Measurements from ENCODE around the gene KRTAP10-12. TPM values are rescaled to one million over a fixed set of nuclear protein-coding genes. Genes with fewer than 3 reads are reported as not detected.

The KRTAP10-12 gene
- total and polyA plus RNA-seq, 10 of the 15 experiments (the other 5 are each of a cell fraction or from before 2014, with no cell fraction given): not detected

GRCh38 chr21:44710756-44711326 lies 13.9 kb downstream of the KRTAP10-12 start:
- intact Hi-C loops (cut with micrococcal nuclease; ENCODE audit: unreplicated experiment): no loop called here
- H3K79me2 ChIP-seq (ENCODE audit: control insufficient read depth, insufficient read depth, low read length): no peaks in the 10 kb centered on the region
- FAIRE-seq: no peak
- no peak overlapping the region for H3K4me3 ChIP-seq
- no peaks in the 10 kb centered on the region for H3K36me3 ChIP-seq (ENCODE audit: control insufficient read depth in 2 of 2, insufficient read depth in 2 of 2, low read length in 1 of 2)
- no peaks in the 10 kb centered on the region for H4K20me1 ChIP-seq (ENCODE audit: control insufficient read depth, insufficient read depth)
- no peak for TF ChIP-seq HCFC1 (IDR thresholded peaks at IDR 0.05; ENCODE audit: low read length)
- TF ChIP-seq MYB (IDR thresholded peaks at IDR 0.05; ENCODE audit: borderline replicate concordance, low read depth, low read length): no peak
- no peak for TF ChIP-seq BMI1 (IDR thresholded peaks at IDR 0.05; ENCODE audit: borderline replicate concordance)
- no peak for TF ChIP-seq MTA2 (IDR thresholded peaks at IDR 0.05; ENCODE audit: low read depth)
- no peak overlapping the region for H3K4me2 ChIP-seq (ENCODE audit: control insufficient read depth, insufficient read depth)
- H3K4me1 ChIP-seq (ENCODE audit: control insufficient read depth, insufficient read depth, low read length): no peaks in the 10 kb centered on the region
- 11% methylated on average over 20 of the region's 20 CpGs for WGBS (ENCODE audit: insufficient coverage, insufficient replicate concordance, low lambda C conversion rate, missing lambda C conversion rate)
- peaks cover 12 to 18% of the 10 kb centered on the region in 2 experiments; a peak in 3 of 4 replicates for H3K27me3 ChIP-seq (replicated peaks in 1 of 2; ENCODE audit: control insufficient read depth in 2 of 2, insufficient read depth in 2 of 2, low read length in 1 of 2)
- no peak for DNase-seq (ENCODE audit: low read depth, low spot score)
- RAD21 ChIA-PET (ENCODE audit: unreplicated experiment): no interaction called here
- POLR2A ChIA-PET: no interaction called here
- no peak overlapping the region for H3K27ac ChIP-seq (ENCODE audit: control insufficient read depth, insufficient read depth)
- in situ Hi-C loops (cut with MboI): no loop called here
- no peak overlapping the region for H2AFZ ChIP-seq (ENCODE audit: control insufficient read depth, low read depth, low read length)
- BruUV-seq (replicated peaks): no TSS peak
- no peak for ATAC-seq
- SMC1A ChIA-PET (ENCODE audit: uncharacterized antibody, unreplicated experiment): no interaction called here
- CTCF ChIA-PET: interaction anchor here (1.6 kb wide), 1 partner anchor 83 kb away, joined by 5 read pairs; no protein-coding TSS in a partner anchor
- H3K9me3 ChIP-seq (replicated peaks; ENCODE audit: control insufficient read depth, insufficient read depth, low read length): peaks cover 6% of the 10 kb centered on the region; the same call in 1 of the 3 replicates
- H3K9ac ChIP-seq (ENCODE audit: control insufficient read depth, insufficient read depth, low read length): no peak overlapping the region

GRCh38 chr21:44711327-44712202 lies 14.6 kb downstream of the KRTAP10-12 start, which contains the start of gene TSPEAR:
TSPEAR (minus strand) TSS chr21:44711572; CDS start chr21:44711514, 58 bp downstream.
- BruUV-seq (replicated peaks): no TSS peak
- no peak within 1 kb of the TSS for H3K9ac ChIP-seq (ENCODE audit: control insufficient read depth, insufficient read depth, low read length)
- TF ChIP-seq ZBTB33 (IDR thresholded peaks at IDR 0.05): no peak
- TF ChIP-seq SREBF2 (IDR thresholded peaks at IDR 0.05; ENCODE audit: low read length): no peak
- peak; percentile 74 for TF ChIP-seq SUZ12 (IDR thresholded peaks at IDR 0.05; ENCODE audit: unreplicated experiment)
- no peaks in the 10 kb centered on the region for H3K4me1 ChIP-seq (ENCODE audit: control insufficient read depth, insufficient read depth, low read length)
- DNase-seq (ENCODE audit: low read depth, low spot score) (no peak), ATAC-seq (no peak), FAIRE-seq (no peak)
- no peaks in the 10 kb centered on the region; the same call in 2 of the 3 replicates for H3K9me3 ChIP-seq (replicated peaks; ENCODE audit: control insufficient read depth, insufficient read depth, low read length)
- H3K27ac ChIP-seq (ENCODE audit: control insufficient read depth, insufficient read depth): no peak within 1 kb of the TSS
- H4K20me1 ChIP-seq (ENCODE audit: control insufficient read depth, insufficient read depth): no peaks in the 10 kb centered on the region
- ChIA-PET POLR2A (no interaction called here), RAD21 (ENCODE audit: unreplicated experiment) (no interaction called here), CTCF (interaction anchor here (1.6 kb wide), 1 partner anchor 82 kb away, joined by 5 read pairs; no protein-coding TSS in a partner anchor), SMC1A (ENCODE audit: uncharacterized antibody, unreplicated experiment) (no interaction called here)
- H3K4me3 ChIP-seq: no peak within 1 kb of the TSS
- H3K27me3 ChIP-seq (replicated peaks in 1 of 2; ENCODE audit: control insufficient read depth in 2 of 2, insufficient read depth in 2 of 2, low read length in 1 of 2): peaks cover 12 to 18% of the 10 kb centered on the region in 2 experiments; a peak in 3 of 4 replicates
- H2AFZ ChIP-seq (ENCODE audit: control insufficient read depth, low read depth, low read length): no peak within 1 kb of the TSS
- intact Hi-C loops (cut with micrococcal nuclease; ENCODE audit: unreplicated experiment): no loop called here
- in situ Hi-C loops (cut with MboI): no loop called here
- no peak within 1 kb of the TSS for H3K4me2 ChIP-seq (ENCODE audit: control insufficient read depth, insufficient read depth)
- H3K79me2 ChIP-seq (ENCODE audit: control insufficient read depth, insufficient read depth, low read length): no peaks in the 10 kb centered on the region
- H3K36me3 ChIP-seq (ENCODE audit: control insufficient read depth in 2 of 2, insufficient read depth in 2 of 2, low read length in 1 of 2): no peaks in the 10 kb centered on the region
- WGBS (ENCODE audit: insufficient coverage, insufficient replicate concordance, low lambda C conversion rate, missing lambda C conversion rate): 20% methylated on average over 36 of the region's 41 CpGs
